GM18868 (cell line): ENCODE measurements around the gene LYSMD1.
"Not testable (repeated sequence)": the region's sequence is repeated elsewhere in the genome, so short reads cannot be mapped to it uniquely, and the experiment has no call there.

Source experiments
- ATAC-seq: cut with Tn5 transposase; IDR thresholded peaks from one replicate; pipeline ENCODE4 v1.9.1; 2021; ENCODE audit warnings: mild to moderate bottlenecking, moderate library complexity; ENCODE audit not compliant: unreplicated experiment

LYSMD1 gene

GRCh38 chr1:151165738-151166504, at the start of gene LYSMD1, which contains the start of gene SCNM1:
Gene LYSMD1 (minus strand): TSS chr1:151165902. CDS start chr1:151165258, 644 bp downstream.
Gene SCNM1 (plus strand): TSS chr1:151166144. CDS start chr1:151166153, 9 bp downstream.
- peak; percentile 90 for ATAC-seq

- ATAC-seq, result no peak
These were observed 47.9 kb upstream of the LYSMD1 start for GRCh38 chr1:151213560-151213959.

- no peak for ATAC-seq
These were observed 46.4 kb upstream of the LYSMD1 start for GRCh38 chr1:151211972-151212705.

- ATAC-seq, result no peak
These were observed 45.1 kb upstream of the LYSMD1 start for GRCh38 chr1:151210830-151211229.

- not testable (repeated sequence) for ATAC-seq
These were observed 39.8 kb upstream of the LYSMD1 start for GRCh38 chr1:151205381-151205965.

- no peak for ATAC-seq
These were observed 34.3 kb upstream of the LYSMD1 start for GRCh38 chr1:151199873-151200581.

- ATAC-seq, result peak; percentile 79
These were observed 32.8 kb upstream of the LYSMD1 start, which contains the start of gene PIP5K1A for GRCh38 chr1:151198254-151199127. Gene PIP5K1A (plus strand): TSS chr1:151198552. CDS start chr1:151198997, 445 bp downstream.

- no peak for ATAC-seq
These were observed 32.2 kb upstream of the LYSMD1 start for GRCh38 chr1:151197863-151198253.

GRCh38 chr1:151196292-151196800, 30.6 kb upstream of the LYSMD1 start:
- no peak for ATAC-seq

- not testable (repeated sequence) for ATAC-seq
These were observed 29.3 kb upstream of the LYSMD1 start for GRCh38 chr1:151194894-151195594.

GRCh38 chr1:151193856-151194255, 28.2 kb upstream of the LYSMD1 start:
- no peak for ATAC-seq

GRCh38 chr1:151193304-151193703, 27.6 kb upstream of the LYSMD1 start:
- no peak for ATAC-seq

- no peak for ATAC-seq
These were observed 26.3 kb upstream of the LYSMD1 start for GRCh38 chr1:151192047-151192446.

- peak; percentile 91 for ATAC-seq
These were observed 24.1 kb upstream of the LYSMD1 start, which contains the start of gene VPS72 for GRCh38 chr1:151189637-151190445. Gene VPS72 (minus strand): TSS chr1:151190197. CDS start chr1:151190121, 76 bp downstream.

- not testable (repeated sequence) for ATAC-seq
These were observed 23.0 kb upstream of the LYSMD1 start for GRCh38 chr1:151188667-151189066.

GRCh38 chr1:151187205-151187604, 21.5 kb upstream of the LYSMD1 start:
- ATAC-seq, result no peak

GRCh38 chr1:151184211-151184610, 18.5 kb upstream of the LYSMD1 start:
- ATAC-seq, result no peak

- no peak for ATAC-seq
These were observed 10.9 kb upstream of the LYSMD1 start for GRCh38 chr1:151176514-151177045.
